ENCODE measurements around the gene MAT2A.
"Not testable (repeated sequence)": the region's sequence is repeated elsewhere in the genome, so short reads cannot be mapped to it uniquely, and the experiment has no call there.

DNA sequence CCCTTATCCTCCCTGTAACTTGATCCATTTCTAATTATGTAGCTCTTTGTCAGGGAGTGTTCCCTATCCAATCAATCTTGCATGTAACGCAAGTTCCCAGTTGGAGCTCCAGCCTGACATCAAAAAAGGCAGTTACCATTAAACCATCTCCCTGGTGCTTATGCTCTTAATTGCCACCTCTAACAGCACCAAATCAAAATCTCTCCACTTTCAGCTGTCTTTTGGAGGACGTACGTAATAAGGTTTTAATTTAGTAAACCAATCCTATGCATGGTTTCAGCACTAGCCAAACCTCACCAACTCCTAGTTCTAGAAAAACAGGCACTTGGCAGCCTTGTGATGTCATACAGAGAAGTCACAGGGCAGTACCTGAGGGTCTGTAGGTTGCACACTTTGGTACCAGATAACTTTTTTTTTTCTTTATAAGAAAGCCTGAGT is 5.3 kb downstream of the MAT2A start:
- TF ChIP-seq CTCF (conservative IDR thresholded peaks at IDR 0.05); ZFX (IDR thresholded peaks at IDR 0.05): not testable (repeated sequence)

Data from C4-2B (cell line).